ENCODE data around the gene PMS2.
"Not testable (repeated sequence)": the region's sequence is repeated elsewhere in the genome, so short reads cannot be mapped to it uniquely, and the experiment has no call there.

PMS2 gene

DNA sequence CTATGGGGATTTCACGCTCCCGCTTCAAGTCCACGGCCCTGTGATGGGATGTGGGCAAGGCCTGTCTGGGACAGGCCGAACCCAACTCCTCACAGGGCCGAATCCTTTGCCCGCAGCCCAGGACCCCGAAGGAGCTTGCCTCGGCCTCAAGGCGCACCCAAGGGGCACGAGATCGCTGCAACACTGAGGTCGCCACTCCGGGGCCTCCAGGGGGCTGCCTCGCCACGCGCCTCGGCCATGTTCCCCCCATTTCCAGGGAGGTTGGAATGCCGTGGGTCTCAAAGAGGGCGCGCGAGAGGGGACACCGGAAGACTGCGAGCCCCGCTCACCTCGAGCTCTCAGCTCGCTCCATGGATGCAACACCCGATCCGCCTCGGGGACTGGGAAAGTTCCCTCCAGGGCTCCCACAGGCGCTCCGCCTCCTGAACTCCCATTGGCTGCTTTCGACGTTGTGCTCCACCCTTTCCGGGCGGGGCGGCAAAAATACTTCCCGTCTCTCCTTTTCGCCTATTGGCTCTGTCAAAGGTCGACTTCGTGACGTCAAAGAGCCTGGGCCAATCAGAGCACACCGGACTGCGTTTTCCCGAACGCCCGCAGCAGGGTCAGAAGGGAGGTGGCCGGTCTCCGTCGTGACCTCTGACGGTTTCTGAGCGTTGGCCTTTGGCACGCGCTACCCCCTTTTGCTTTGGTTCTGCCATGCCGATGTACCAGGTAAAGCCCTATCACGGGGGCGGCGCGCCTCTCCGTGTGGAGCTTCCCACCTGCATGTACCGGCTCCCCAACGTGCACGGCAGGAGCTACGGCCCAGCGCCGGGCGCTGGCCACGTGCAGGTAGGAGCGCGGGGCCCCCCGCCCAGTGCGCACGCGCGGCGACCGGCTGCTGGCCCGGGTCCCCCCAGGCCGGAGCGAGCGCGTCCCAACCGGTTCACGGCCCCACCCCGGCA is at the start of gene PMS2, which contains the start of gene AIMP2:
Gene PMS2, minus strand, starts transcription at position 382 of the 944 bp plus-strand sequence. Its CDS starts 30 bp downstream, at position 352.
Gene AIMP2, plus strand, starts transcription at position 605 of the 944 bp plus-strand sequence. Its CDS starts 92 bp downstream, at position 697.
- DNase-seq = peak; percentile 98

GRCh38 chr7:6057316-6058129 is 48.7 kb upstream of the PMS2 start:
- no peak for DNase-seq

DNA sequence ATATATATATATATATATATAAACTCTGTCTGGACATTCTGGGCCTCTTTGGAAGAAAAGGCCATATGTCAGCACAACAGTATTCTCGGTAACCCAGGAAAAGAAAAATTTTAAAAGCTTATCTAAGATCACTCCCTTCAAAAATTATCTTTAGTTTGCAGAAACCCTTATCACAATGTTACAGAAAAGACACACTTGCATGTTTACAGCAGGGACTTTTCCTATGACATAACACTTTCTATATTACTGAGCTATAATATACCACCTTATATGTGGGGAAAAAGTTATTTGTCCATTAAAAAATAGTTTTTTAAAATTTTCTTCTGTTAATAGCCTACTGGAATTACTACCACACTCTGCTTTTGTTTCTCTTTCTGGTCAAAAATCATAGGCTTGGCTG is 47.8 kb upstream of the PMS2 start:
- DNase-seq = no peak

- not testable (repeated sequence) for DNase-seq
These were observed 42.3 kb upstream of the PMS2 start for GRCh38 chr7:6051185-6051584.

DNA sequence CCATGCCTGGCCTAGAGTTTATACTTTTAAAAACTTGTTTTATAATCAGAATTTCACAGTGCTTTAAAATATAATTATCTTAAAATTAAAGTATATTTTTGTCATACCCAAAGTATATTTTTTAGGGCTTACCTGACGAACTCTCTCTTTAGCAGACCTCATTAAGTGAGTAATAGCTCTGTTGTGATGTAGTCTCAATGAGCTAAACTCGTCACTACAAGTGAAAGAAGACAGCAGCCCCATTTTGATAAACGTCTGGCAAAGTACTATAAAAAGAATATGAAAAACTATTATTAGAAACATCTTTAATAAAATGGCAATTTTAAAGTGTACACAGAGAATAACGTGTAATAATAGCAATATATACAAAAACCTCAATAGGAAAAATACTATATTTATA is 40.9 kb upstream of the PMS2 start:
- DNase-seq = no peak

- no peak for DNase-seq
These were observed 26.8 kb upstream of the PMS2 start for GRCh38 chr7:6035686-6036085.

- no peak for DNase-seq
These were observed 26.3 kb upstream of the PMS2 start for GRCh38 chr7:6035165-6035564.

DNA sequence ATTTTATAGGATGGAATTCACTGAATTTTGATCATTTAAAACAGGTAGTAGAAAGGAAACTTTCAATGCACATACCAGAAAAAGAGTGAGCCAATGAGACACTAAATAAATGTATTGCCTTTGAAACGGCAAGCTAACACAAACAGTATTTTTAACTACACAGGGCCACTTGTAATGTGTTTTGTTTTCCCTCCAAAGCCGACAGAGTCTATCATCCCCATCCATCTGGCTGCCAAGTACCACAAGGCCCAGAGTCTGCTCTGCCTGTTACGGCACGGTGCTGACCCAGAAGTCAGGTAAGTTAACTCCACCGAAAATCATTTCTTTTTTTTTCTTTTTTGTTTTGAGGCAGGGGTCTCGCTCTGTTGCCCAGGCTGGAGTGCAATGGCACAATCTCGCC is 23.8 kb upstream of the PMS2 start:
- DNase-seq = no peak

GRCh38 chr7:6032167-6032566 is 23.3 kb upstream of the PMS2 start:
- DNase-seq = no peak

DNA sequence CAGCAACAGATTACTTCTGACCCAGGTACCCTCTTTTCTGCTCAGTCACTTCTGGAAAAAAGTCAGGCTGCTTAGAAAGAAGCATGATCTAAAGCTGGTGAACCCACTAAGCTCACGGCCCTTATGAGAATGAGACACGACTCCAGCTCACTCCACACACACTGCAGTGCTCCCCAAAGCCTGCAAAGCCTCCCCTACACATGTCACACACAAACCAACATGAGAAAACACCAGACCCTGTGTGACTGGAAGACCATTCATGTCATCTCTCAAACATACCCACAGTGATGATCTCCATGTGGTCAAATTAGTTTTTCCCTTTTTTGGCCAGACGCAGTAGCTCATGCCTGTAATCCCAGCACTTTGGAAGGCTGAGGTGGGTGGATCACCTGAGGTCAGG is 22.7 kb upstream of the PMS2 start:
- no peak for DNase-seq

- DNase-seq = no peak
These were observed 22.1 kb upstream of the PMS2 start, which contains the start of gene ANKRD61 for GRCh38 chr7:6030988-6031387. Gene ANKRD61, plus strand, starts transcription at chr7:6031376. Its CDS starts 0 bp downstream, at chr7:6031376.

GRCh38 chr7:6028563-6028962 is 19.7 kb upstream of the PMS2 start:
- DNase-seq = no peak

DNA sequence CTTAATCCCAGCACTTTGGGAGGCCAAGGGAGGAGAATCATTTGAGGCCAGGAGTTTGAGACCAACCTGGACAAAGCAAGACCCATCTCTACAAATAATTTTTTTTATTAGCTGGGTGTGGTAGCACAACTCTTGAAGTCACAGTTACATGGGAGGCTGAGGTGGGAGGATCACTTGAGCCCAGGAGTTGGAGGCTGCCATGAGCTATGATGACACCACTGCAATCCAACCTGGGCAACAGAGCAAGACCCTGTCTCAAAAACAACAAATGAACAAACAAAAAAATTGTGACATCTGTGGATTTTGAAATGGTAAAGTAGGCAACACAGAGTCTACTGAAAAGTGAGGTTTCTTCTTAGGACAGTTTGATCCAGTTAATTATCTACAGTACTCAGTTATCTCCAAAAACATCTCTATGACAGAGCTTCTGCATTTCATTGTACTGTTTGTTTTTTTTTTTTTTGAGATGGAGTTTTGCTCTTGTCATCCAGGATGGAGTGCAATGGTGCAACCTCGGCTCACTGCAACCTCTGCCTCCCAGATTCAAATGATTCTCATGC is 19.0 kb upstream of the PMS2 start:
- no peak for DNase-seq

DNA sequence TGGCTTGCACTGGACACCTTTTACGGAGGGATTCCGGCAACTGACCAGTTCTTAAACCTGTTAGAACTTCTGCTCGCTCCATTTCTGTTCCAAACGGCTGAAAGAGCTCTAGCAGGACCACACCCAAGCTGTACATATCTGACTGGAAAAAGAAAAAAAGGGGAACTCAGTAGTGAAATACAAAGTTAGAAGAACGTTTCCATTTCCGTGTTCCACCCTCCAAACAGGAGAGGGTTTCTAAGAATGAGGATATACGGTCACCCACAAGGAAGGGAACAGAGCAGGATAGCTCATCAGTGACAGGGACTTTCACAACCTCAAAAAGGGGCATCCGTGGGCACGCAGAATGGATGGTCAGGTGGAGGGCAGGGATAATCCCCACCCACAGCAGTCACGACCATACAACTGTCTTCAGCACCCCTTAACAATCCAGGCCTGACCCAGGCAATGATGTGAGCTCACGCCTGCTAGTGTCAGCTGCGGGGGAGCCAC is 18.0 kb upstream of the PMS2 start:
- no peak for DNase-seq

DNA sequence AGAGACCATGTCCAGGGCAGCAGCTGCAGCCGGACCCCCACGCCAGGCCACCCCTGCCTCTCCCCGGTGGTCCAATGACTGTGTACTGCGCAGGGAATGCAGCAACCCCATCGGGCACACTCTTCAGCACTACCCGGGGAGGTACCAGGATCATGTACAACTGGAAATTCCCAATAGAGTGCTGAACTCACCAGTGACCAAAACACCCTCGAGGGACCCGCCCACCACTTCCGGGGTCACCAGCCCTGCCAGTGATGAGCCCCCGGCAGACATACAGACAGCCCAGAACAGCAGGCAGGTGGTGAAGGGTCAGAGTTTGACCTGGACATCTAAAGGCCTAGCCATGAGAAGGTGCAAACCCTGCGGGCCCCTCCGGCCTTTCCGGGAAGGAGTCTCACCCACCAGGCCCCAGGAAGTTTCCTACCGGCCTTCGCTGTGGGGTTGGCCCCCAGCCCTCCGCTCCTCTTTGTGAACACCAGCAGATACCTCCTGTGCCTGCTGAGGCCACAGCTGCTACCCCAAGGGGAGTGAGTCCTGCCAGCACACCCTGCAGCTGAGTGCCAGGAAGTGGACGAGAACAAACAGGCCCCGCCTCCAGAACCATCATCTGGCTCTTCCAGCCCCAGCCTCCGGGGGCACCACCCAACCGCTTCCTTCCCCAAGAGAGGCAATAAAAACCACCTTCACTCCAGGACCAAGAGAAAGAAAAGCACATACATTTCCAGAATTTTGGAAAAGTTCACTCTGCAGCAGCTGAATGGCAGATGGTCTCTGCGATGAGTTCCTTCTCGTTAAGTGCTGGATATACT is 17.4 kb upstream of the PMS2 start:
- DNase-seq = peak; percentile 76

DNA sequence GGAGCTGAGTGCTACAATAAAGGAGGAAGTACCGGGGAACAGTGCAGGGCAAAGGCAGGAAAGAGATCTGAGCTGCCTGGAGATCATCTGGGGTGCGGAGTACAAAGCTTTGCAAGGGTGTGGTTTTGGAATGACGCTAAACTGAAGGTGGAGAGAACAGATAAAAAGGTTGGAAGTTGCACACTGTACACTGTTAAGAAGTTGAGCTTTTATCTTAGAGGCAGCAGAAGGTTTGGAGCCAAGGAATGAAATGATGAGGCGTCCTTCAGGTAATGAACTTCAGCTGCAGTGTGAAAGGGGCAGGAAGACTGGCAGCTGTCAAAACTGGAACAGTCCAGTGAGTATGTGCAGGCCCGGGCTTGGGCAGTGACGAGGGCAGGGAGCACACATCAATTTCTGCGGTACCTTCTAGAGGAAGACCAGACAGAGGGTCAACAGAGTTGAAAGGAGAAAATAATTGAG is 15.2 kb upstream of the PMS2 start:
- DNase-seq = no peak

DNA sequence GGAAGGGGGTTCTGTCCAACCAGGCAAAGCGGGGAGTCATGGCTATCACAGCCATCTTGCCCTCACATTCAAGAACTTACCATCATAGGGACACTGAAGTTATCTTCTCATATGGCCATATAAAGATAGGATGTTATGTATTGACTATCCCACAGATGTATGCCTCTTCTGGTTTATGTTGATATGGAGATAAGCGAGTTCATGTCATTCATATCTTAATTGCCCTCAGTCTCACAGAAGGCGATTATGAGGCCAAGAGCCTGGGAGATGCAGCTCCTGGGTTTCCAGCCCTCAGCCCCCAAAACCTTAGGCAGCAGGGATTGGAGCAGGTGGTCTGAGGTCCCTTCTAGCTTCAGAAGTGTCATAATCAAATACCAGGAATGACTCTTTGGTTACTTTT is 13.9 kb upstream of the PMS2 start:
- no peak for DNase-seq

DNA sequence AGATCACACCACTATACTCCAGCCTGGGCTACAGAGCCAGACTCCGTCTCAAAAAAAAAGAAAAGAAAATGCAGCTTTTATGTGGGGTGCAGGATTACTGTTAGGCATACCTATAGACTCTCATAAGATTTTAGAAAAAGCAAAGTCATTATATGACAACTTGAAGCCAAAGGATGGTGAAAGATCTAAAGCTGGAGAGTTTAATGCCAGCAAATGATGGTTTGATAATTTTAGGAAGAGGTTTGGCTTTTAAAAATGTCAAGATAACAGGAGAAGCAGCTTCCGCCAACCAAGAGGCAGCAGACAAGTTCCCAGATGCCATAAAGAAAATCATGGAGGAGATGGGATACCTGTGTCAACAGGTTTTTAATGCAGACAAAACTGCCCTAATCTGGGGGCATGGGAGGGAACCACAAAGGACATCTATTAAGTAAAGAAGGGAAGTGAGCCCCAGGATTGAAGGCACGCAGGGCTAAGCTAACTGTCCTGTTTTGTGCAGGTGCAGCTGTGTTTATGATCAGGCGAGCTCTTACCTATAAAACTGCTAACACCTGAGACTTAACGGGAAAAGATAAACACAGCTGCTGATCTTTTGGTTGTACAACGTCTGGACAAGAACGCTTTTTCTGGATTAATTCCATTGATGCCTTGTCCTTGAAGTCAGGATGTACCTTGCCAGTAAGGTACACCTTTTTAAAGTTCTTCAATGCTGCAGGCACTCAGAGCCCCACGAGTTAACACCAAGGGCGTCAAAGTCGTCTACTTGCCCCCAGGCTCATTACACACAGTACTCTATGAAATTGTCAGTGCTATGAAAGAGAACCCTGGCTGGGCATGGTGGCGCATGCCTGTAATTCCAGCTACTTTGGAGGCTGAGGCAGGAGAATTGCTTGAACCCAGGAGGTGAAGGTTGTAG is 11.8 kb upstream of the PMS2 start:
- no peak for DNase-seq

- DNase-seq = no peak
These were observed 7.8 kb upstream of the PMS2 start for GRCh38 chr7:6016653-6016966.

GRCh38 chr7:6015917-6016652 is 7.2 kb upstream of the PMS2 start:
- no peak for DNase-seq
